ENCODE measurements around the gene FRMD4A. TPM values are rescaled to one million over a fixed set of nuclear protein-coding genes. Genes with fewer than 3 reads are reported as not detected.

The FRMD4A gene
- total and polyA plus RNA-seq, 2 experiments from 2014 or later, result 3.7 to 12.6 TPM

DNA sequence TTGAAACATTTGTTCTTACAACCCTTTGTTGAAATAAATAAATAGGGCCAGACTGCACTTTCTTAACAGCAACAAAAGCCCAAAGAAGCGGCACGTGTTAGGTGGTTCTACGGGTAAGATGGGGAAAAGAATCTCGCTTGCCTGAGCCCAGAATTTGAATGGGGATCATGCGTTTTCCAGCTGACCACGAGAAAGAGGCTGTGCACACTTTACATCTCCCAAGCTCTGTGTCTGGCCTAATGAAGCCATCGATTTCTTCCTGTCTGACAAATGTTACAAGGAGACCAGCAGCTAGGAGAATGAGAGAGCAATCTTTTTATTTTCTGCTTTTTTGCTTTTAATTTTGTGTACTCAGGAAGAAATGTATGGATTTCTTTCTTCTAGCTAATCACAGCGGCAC lies 52.2 kb downstream of the FRMD4A start:
- no peaks in the 10 kb centered on the region for H3K36me3 ChIP-seq
- no peaks in the 10 kb centered on the region for H3K9me3 ChIP-seq (ENCODE audit: low read depth)
- no peaks in the 10 kb centered on the region for H3K27me3 ChIP-seq
- TF ChIP-seq, protein P1, sequence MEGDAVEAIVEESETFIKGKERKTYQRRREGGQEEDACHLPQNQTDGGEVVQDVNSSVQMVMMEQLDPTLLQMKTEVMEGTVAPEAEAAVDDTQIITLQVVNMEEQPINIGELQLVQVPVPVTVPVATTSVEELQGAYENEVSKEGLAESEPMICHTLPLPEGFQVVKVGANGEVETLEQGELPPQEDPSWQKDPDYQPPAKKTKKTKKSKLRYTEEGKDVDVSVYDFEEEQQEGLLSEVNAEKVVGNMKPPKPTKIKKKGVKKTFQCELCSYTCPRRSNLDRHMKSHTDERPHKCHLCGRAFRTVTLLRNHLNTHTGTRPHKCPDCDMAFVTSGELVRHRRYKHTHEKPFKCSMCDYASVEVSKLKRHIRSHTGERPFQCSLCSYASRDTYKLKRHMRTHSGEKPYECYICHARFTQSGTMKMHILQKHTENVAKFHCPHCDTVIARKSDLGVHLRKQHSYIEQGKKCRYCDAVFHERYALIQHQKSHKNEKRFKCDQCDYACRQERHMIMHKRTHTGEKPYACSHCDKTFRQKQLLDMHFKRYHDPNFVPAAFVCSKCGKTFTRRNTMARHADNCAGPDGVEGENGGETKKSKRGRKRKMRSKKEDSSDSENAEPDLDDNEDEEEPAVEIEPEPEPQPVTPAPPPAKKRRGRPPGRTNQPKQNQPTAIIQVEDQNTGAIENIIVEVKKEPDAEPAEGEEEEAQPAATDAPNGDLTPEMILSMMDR (IDR thresholded peaks at IDR 0.05; ENCODE audit: low read depth, low read length), result no peak
- no peak overlapping the region for H3K27ac ChIP-seq
- no peak overlapping the region for H3K4me3 ChIP-seq
- no peaks in the 10 kb centered on the region for H3K4me1 ChIP-seq (ENCODE audit: low read depth)
- DNase-seq (ENCODE audit: low read depth in 1 of 2, low spot score in 1 of 2), result no peak

DNA sequence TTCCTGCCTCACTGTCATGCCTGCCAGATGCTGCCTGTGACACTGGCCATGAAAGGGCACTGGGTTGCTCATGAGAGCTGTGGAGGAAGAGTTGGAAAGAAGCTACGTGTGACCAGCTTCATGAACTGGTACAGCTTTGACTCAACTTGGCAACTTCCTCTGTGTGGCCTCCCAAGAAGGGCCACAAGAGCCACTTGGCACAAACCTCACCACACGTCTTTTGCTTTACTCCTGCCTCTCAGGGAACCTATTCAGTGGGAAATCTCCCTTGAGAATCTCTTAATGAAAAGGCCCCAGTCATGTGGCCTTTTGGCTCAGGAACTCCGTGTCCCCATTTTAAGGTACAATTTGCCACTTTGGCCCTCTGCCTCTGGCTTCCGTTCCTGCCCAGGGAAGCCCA lies 54.5 kb downstream of the FRMD4A start:
- DNase-seq (ENCODE audit: low read depth in 1 of 2, low spot score in 1 of 2), result no peak
- TF ChIP-seq, protein P1 (IDR thresholded peaks at IDR 0.05; ENCODE audit: low read depth, low read length), result no peak
- no peak overlapping the region for H3K27ac ChIP-seq
- H3K36me3 ChIP-seq, result no peaks in the 10 kb centered on the region
- no peaks in the 10 kb centered on the region for H3K4me1 ChIP-seq (ENCODE audit: low read depth)
- no peaks in the 10 kb centered on the region for H3K27me3 ChIP-seq
- H3K4me3 ChIP-seq, result no peak overlapping the region
- H3K9me3 ChIP-seq (ENCODE audit: low read depth), result no peaks in the 10 kb centered on the region

DNA sequence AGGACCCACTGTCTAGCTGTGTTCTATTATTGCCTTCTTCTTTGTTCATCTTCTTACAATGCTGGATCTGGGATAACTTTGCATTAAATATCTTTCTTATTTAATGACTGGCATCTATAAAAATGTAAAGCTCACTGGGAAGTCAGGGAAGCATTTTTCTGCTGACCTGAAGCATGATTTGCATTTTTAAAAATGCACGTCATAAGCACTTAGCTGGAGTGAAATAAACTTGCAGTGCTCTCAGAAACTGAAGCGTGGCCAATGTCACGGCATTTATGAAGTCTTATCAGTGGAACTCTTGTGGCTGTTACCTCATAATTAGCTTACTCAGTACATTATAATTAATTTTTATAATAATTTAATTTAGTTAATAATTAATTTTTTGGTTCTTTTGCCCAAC lies 59.1 kb downstream of the FRMD4A start:
- H3K9me3 ChIP-seq (ENCODE audit: low read depth), result no peaks in the 10 kb centered on the region
- H3K4me3 ChIP-seq, result no peak overlapping the region
- H3K36me3 ChIP-seq, result no peaks in the 10 kb centered on the region
- DNase-seq (ENCODE audit: low read depth in 1 of 2, low spot score in 1 of 2), result no peak
- TF ChIP-seq, protein P1 (IDR thresholded peaks at IDR 0.05; ENCODE audit: low read depth, low read length), result no peak
- no peaks in the 10 kb centered on the region for H3K27me3 ChIP-seq
- H3K4me1 ChIP-seq (ENCODE audit: low read depth), result no peaks in the 10 kb centered on the region
- H3K27ac ChIP-seq, result no peak overlapping the region

DNA sequence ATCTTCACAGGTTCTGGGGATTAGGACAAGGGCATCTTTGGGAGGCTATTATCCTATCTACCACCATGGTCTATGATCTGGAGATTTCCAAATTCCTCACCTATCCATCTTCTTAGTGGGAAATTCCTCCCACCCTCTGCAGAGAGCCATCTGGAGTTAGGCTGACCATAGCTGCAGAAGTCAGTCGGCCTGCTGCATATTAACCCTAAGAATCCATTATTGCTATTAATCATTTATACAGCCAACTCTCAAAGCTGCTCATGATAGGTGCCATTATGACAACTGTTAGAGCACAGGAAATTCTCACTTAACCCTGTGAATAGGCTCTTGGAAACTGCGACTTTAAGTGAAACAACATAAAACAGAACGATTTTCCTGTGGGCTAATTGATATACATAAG lies 60.4 kb downstream of the FRMD4A start:
- TF ChIP-seq, protein P1 (IDR thresholded peaks at IDR 0.05; ENCODE audit: low read depth, low read length), result no peak

DNA sequence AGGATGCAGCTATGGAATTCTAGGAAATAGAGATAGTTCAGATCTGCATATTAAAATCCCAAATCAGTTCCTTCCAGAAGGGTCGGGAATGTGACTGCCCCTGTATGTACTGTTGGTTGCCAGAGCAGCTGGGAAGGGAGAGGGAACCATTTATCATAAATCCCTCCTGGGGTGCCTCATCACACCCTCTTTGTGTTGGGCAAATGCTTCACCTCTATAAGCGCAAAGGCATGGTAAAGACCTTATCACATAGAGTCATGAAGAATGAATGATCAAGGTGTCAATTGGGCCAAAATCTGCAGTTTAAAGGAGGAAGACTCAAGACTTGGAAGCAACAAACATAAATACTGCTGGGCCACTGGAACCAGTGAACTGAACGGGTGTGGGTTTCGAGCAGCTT lies 65.0 kb downstream of the FRMD4A start:
- Histone ChIP-seq H3K4me1 (ENCODE audit: low read depth) (no peaks in the 10 kb centered on the region), H3K4me3 (no peak overlapping the region), H3K27ac (no peak overlapping the region), H3K36me3 (no peaks in the 10 kb centered on the region), H3K9me3 (ENCODE audit: low read depth) (no peaks in the 10 kb centered on the region), H3K27me3 (no peaks in the 10 kb centered on the region)
- DNase-seq (ENCODE audit: low read depth in 1 of 2, low spot score in 1 of 2), result no peak
- TF ChIP-seq, protein P1 (IDR thresholded peaks at IDR 0.05; ENCODE audit: low read depth, low read length), result no peak

More for the DNA sequence above, 60.4 kb downstream of the FRMD4A start:
- Histone ChIP-seq H3K36me3 (no peaks in the 10 kb centered on the region), H3K27me3 (no peaks in the 10 kb centered on the region), H3K4me1 (ENCODE audit: low read depth) (no peaks in the 10 kb centered on the region), H3K9me3 (ENCODE audit: low read depth) (no peaks in the 10 kb centered on the region), H3K4me3 (no peak overlapping the region), H3K27ac (no peak overlapping the region)
- DNase-seq (ENCODE audit: low read depth in 1 of 2, low spot score in 1 of 2), result no peak
